HG03139 (cell line): ENCODE results near the gene IL3.

Experiments used
- ATAC-seq: cut with Tn5 transposase; IDR thresholded peaks from one replicate; pipeline ENCODE4 v1.9.1; 2021; ENCODE audit not compliant: unreplicated experiment

Gene IL3

GRCh38 chr5:132110930-132111329 lies 50.5 kb downstream of the IL3 start:
- no peak for ATAC-seq

- no peak for ATAC-seq
Measured at GRCh38 chr5:132112111-132112510, 51.7 kb downstream of the IL3 start.
